Osteoblast (primary cell): ENCODE results near the gene COX5B. TPM values are rescaled to one million over a fixed set of nuclear protein-coding genes. Genes with fewer than 3 reads are reported as not detected.

Experiments
- DNase-seq: peaks from one replicate; pipeline ENCODE4 v3.0.0; 2011; ENCODE audit warnings: low spot score, mixed read lengths; ENCODE audit not compliant: insufficient read length; ENCODE audit errors: missing footprints
- H2AFZ ChIP-seq: 2 replicates; pipeline ENCODE4 v1.6.0; 2011; ENCODE audit warnings: mild to moderate bottlenecking, low read length
- H3K27ac ChIP-seq: 2 replicates; pipeline ENCODE4 v1.5.1; 2011; ENCODE audit warnings: mild to moderate bottlenecking, low read depth, low read length, moderate library complexity
- H3K27me3 ChIP-seq: 2 replicates; pipeline ENCODE4 v1.6.0; 2012; ENCODE audit warnings: mild to moderate bottlenecking, control low read depth, inconsistent platforms, low read length, moderate library complexity; ENCODE audit not compliant: insufficient read depth
- H3K36me3 ChIP-seq: 2 replicates; pipeline ENCODE4 v1.5.1; 2011; ENCODE audit warnings: mild to moderate bottlenecking, low read length, control low read depth, moderate library complexity; ENCODE audit not compliant: insufficient read depth
- H3K4me1 ChIP-seq: 2 replicates; pipeline ENCODE4 v1.5.1; 2011; ENCODE audit warnings: mild to moderate bottlenecking, low read length, control low read depth, moderate library complexity; ENCODE audit not compliant: insufficient read depth
- H3K4me2 ChIP-seq: 2 replicates; pipeline ENCODE4 v1.6.0; 2011; ENCODE audit warnings: mild to moderate bottlenecking, low read length; ENCODE audit not compliant: insufficient read depth
- H3K4me3 ChIP-seq: fragments of 200-600 bp; sonication (generic); 3 replicates; pipeline ENCODE4 v1.5.1; 2012; ENCODE audit warnings: mild to moderate bottlenecking, low read length, inconsistent platforms; ENCODE audit not compliant: insufficient read depth
- H3K79me2 ChIP-seq: 2 replicates; pipeline ENCODE4 v1.6.0; 2012; ENCODE audit warnings: mild to moderate bottlenecking, low read length, control low read depth, inconsistent platforms; ENCODE audit not compliant: insufficient read depth
- H3K9me3 ChIP-seq: 2 replicates; pipeline ENCODE4 v1.5.1; 2011; ENCODE audit warnings: low read depth, low read length, control low read depth
- H4K20me1 ChIP-seq: 2 replicates; pipeline ENCODE4 v1.6.0; 2012; ENCODE audit warnings: mild to moderate bottlenecking, low read length, control low read depth; ENCODE audit not compliant: insufficient read depth
- total RNA-seq: library from RNA; depleted of rRNA; stranded (reverse); fragments of >200 nt; gene quantifications from 2 replicates; pipeline ENCODE4 v1.2.3, GENCODE V29; 2012
- TF ChIP-seq, protein P1 (sequence below): IDR thresholded peaks from 2 replicates; pipeline ENCODE4 v1.5.1; 2011; ENCODE audit warnings: mild to moderate bottlenecking, low read depth, low read length, moderate library complexity; ENCODE audit errors: extremely low read depth

The COX5B gene
- total RNA-seq, 1 donor, result 214 TPM

DNA sequence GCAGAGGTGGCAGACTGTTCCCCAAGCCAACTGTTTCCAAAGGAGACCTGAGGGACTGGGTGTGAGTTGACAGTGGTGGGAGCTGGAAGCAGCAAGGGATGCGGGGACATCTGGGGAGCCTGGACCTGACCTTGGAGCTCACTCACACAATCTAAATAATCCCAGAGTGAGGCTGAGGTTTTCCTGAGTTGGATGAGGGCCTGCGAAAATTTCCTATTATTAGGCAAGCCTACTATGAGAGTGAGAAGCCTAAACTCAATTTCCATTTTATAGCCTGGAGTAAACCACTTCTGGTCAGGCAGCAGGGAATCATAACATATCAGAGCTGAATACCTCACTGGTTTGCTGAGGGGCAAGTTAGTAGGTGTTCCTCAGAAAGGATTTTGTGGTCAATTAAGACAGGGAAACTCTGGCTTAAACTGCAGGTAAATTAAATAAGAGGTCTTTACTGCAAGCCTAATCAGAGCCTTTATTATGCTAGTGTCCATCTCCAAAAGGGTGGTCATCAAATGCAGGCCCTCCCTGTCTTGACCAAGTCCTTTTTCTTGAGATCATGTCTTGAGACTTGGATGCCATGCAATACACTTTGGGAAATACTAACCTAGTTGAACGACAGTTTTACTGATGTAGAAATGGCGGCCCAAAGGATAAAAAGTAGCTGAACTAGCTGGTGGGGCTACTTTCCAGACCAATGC, 1.7 kb upstream of the COX5B start:
- Histone ChIP-seq H3K9me3 (no peaks in the 10 kb centered on the region), H3K79me2 (peaks cover 15% of the 10 kb centered on the region), H3K4me2 (no peak overlapping the region), H3K4me1 (no peaks in the 10 kb centered on the region), H3K27me3 (no peaks in the 10 kb centered on the region), H4K20me1 (no peaks in the 10 kb centered on the region), H3K4me3 (no peak overlapping the region), H3K36me3 (peaks cover 19% of the 10 kb centered on the region), H2AFZ (no peak overlapping the region), H3K27ac (no peak overlapping the region)
- TF ChIP-seq, protein P1, sequence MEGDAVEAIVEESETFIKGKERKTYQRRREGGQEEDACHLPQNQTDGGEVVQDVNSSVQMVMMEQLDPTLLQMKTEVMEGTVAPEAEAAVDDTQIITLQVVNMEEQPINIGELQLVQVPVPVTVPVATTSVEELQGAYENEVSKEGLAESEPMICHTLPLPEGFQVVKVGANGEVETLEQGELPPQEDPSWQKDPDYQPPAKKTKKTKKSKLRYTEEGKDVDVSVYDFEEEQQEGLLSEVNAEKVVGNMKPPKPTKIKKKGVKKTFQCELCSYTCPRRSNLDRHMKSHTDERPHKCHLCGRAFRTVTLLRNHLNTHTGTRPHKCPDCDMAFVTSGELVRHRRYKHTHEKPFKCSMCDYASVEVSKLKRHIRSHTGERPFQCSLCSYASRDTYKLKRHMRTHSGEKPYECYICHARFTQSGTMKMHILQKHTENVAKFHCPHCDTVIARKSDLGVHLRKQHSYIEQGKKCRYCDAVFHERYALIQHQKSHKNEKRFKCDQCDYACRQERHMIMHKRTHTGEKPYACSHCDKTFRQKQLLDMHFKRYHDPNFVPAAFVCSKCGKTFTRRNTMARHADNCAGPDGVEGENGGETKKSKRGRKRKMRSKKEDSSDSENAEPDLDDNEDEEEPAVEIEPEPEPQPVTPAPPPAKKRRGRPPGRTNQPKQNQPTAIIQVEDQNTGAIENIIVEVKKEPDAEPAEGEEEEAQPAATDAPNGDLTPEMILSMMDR, result no peak
- DNase-seq, result no peak

DNA sequence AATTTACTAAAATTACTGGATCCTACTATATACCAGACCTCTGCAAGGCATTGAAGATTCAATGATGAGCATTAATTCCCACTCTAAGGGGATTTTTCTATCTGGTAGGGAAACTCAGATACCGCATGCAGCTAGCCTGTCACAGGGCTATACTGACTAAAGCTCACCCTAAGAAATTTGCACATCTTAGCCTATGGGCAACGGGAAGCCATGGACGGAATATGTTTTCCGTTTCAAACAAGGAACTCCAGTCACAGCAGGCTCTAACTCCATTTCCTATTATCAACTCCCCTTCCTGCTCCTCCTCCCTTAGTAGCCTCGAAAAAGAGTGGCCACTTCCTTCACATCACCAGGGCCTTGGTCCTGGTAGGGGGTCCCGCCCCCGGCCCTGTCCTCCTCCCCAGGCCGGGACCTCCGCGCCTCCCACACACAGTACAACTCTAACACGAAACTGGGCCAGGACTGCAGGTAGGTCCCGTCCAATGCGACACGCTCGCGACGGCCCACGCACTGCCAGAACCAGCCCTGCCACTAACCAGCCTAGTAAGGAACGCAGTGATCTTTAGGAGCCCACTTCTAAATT, 659 bp upstream of the COX5B start:
- peak overlapping the region; percentile 93 for H3K4me2 ChIP-seq
- no peaks in the 10 kb centered on the region for H3K4me1 ChIP-seq
- peaks cover 15% of the 10 kb centered on the region for H3K79me2 ChIP-seq
- H3K9me3 ChIP-seq, result no peaks in the 10 kb centered on the region
- H3K4me3 ChIP-seq, result peak overlapping the region; percentile 97
- peaks cover 21% of the 10 kb centered on the region for H3K36me3 ChIP-seq
- peak; percentile 53 for DNase-seq
- H4K20me1 ChIP-seq, result no peaks in the 10 kb centered on the region
- H3K27ac ChIP-seq, result peak overlapping the region; percentile 73
- TF ChIP-seq, protein P1, result no peak
- H2AFZ ChIP-seq, result peak overlapping the region; percentile 98
- no peaks in the 10 kb centered on the region for H3K27me3 ChIP-seq

DNA sequence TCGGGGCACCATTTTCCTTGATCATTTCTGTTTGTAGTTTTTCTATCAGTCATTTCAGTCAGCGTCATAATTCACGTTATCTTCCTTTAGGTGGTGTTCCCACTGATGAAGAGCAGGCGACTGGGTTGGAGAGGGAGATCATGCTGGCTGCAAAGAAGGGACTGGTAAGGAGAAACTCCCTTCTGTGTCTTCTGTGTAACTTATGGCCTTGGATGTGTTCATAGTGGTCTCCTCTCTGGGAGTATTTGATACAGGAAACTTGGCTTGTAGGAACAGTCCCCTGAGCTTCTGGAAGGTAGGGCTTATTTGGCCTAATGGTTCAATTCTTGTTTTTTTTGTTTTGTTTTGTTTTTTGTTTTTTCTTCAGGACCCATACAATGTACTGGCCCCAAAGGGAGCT, 1.1 kb downstream of the COX5B start:
- H3K9me3 ChIP-seq, result no peaks in the 10 kb centered on the region
- TF ChIP-seq, protein P1, result no peak
- peak overlapping the region; percentile 93 for H3K4me2 ChIP-seq
- no peaks in the 10 kb centered on the region for H4K20me1 ChIP-seq
- H3K27me3 ChIP-seq, result no peaks in the 10 kb centered on the region
- H2AFZ ChIP-seq, result no peak overlapping the region
- peak overlapping the region; percentile 8 for H3K27ac ChIP-seq
- peaks cover 15% of the 10 kb centered on the region for H3K79me2 ChIP-seq
- DNase-seq, result peak; percentile 72
- H3K4me1 ChIP-seq, result no peaks in the 10 kb centered on the region
- H3K36me3 ChIP-seq, result peaks cover 21% of the 10 kb centered on the region
- peak overlapping the region; percentile 97 for H3K4me3 ChIP-seq

DNA sequence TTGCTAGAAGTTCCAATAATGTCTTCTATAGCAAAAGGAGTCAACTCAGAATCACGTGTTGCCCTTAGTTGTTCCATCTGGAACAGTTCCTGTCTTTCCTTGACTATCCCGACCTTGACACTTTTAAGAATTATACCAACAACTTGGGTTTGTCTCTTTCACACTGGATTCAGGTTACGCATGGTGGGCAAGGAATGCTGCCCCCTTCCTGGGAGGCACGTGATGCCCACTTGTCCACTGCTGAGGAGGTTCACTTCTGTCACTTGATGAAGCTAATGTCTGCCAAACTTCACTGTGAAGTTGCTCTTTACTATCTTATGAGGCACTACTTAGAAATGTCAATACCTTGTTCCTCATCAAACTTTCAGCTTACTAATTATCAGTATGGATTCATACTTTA, 5.3 kb downstream of the COX5B start:
- H3K27me3 ChIP-seq, result no peaks in the 10 kb centered on the region
- no peak overlapping the region for H3K4me2 ChIP-seq
- no peaks in the 10 kb centered on the region for H4K20me1 ChIP-seq
- H3K4me1 ChIP-seq, result no peaks in the 10 kb centered on the region
- no peak overlapping the region for H3K27ac ChIP-seq
- no peak overlapping the region for H3K4me3 ChIP-seq
- no peaks in the 10 kb centered on the region for H3K9me3 ChIP-seq
- TF ChIP-seq, protein P1, result no peak
- H3K79me2 ChIP-seq, result peaks cover 13% of the 10 kb centered on the region
- H3K36me3 ChIP-seq, result peaks cover 45% of the 10 kb centered on the region
- no peak for DNase-seq
- H2AFZ ChIP-seq, result no peak overlapping the region
